ENCODE data around the gene MRPL10. TPM values are rescaled to one million over a fixed set of nuclear protein-coding genes. Genes with fewer than 3 reads are reported as not detected.
A peak's percentile ranks its signal among the peaks of the same experiment; 100 is the strongest.

MRPL10 gene
- total RNA-seq, 1 donor from 2014 or later: 36.4 TPM

DNA sequence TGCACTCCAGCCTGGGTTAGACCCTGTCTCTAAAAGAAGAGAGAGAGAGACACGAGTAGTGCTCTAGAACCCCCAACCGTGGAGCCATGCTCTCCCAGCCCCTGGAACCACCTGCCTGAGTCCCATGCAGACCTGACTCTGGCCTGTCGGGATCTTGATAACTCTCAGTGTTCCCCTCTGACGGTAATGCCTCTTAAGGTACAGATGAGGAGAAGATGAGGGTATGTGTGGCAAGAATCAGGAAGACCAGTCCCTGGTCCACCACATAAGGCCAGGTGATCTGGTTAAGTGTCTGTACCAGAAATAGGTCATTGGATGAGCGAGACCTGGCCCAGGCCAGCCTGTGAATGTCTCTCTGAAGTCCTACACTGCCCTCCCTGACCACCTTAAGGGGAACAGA is 28.1 kb downstream of the MRPL10 start:
- Mint-ChIP-seq H3K4me3 (no peak overlapping the region), H3K4me1 (no peaks in the 10 kb centered on the region), H3K36me3 (ENCODE audit: low read depth) (peaks cover 17% of the 10 kb centered on the region), H3K27ac (no peak overlapping the region), H3K27me3 (no peaks in the 10 kb centered on the region), H3K9me3 (no peaks in the 10 kb centered on the region)
- DNase-seq (no peak), ATAC-seq (ENCODE audit: low read depth) (no peak)
- ChIA-PET CTCF (interaction anchor here (1.5 kb wide), 1 partner anchor 17 kb away, joined by 4 read pairs; no protein-coding TSS in a partner anchor), POLR2A (no interaction called here)
- intact Hi-C loops (cut with micrococcal nuclease): no loop called here
- TF ChIP-seq, protein P1, sequence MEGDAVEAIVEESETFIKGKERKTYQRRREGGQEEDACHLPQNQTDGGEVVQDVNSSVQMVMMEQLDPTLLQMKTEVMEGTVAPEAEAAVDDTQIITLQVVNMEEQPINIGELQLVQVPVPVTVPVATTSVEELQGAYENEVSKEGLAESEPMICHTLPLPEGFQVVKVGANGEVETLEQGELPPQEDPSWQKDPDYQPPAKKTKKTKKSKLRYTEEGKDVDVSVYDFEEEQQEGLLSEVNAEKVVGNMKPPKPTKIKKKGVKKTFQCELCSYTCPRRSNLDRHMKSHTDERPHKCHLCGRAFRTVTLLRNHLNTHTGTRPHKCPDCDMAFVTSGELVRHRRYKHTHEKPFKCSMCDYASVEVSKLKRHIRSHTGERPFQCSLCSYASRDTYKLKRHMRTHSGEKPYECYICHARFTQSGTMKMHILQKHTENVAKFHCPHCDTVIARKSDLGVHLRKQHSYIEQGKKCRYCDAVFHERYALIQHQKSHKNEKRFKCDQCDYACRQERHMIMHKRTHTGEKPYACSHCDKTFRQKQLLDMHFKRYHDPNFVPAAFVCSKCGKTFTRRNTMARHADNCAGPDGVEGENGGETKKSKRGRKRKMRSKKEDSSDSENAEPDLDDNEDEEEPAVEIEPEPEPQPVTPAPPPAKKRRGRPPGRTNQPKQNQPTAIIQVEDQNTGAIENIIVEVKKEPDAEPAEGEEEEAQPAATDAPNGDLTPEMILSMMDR (IDR thresholded peaks at IDR 0.05): no peak

DNA sequence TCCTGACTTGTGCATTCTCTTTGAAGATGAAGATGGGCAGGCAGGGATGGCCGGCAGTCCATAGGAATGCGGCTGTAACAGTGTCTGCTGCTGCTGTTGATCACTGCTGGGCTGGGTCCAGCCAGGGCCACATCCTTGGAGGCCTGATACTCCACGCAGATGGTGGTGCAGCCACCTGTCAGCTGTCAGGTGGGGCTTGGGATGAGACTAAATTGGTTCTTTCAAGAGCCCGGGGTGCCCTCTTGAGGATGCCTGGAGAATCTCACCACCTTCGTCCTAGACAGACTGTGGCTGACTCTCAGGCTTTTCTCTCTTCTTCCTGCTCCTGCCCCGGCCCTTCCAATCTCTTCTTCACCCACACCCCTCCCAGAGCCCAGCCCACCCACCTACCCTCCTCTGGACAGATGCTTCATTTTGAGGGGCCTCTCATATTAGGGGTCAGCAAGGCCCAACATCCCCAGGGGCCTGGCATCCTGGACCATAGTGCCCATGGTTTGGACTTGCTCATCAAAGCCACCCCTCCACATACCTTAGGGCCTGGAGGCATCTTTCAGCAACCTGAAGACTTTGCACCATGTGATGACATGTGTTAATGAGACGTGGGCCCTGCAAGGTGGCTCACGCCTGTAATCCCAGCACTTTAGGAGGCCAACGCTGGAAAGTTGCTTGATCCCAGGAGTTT is 28.9 kb downstream of the MRPL10 start:
- Mint-ChIP-seq H3K27me3 (peaks cover 4% of the 10 kb centered on the region), H3K4me1 (no peaks in the 10 kb centered on the region), H3K9me3 (no peaks in the 10 kb centered on the region), H3K4me3 (no peak overlapping the region), H3K36me3 (ENCODE audit: low read depth) (peaks cover 11% of the 10 kb centered on the region), H3K27ac (no peak overlapping the region)
- ChIA-PET POLR2A (interaction anchor here (0.6 kb wide), 1 partner anchor 121 kb away, joined by 3 read pairs; no protein-coding TSS in a partner anchor), CTCF (interaction anchor here (1.0 to 2.0 kb wide), 4 partner anchors 17 to 138 kb away, joined by 3 to 10 read pairs (median 6); no protein-coding TSS in a partner anchor)
- TF ChIP-seq, protein P1 (IDR thresholded peaks at IDR 0.05): no peak
- DNase-seq (peak; percentile 32), ATAC-seq (ENCODE audit: low read depth) (peak; percentile 83)
- intact Hi-C loops (cut with micrococcal nuclease): loop anchor here (1.0 kb wide), 3 partner anchors 26 to 138 kb away; no protein-coding TSS in a partner anchor

DNA sequence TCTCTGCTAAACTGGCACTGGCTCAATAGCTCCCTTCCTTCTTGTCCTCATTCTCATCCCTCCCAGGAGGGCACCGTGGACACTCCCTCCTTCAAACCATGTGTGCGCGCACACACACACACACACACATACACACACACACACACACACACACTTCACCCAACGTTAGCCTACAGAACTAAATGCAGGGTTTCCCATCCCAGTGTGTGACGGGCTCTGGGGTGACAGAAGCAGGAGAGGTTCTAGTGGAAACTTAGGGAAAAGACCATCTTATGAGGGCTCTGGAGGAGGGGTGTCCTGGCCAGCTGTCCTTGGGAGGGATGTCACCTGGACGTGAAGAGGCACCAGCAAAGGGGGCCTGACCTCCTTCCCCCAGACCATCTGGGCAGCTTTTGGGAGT is 29.4 kb downstream of the MRPL10 start:
- no peaks in the 10 kb centered on the region for H3K9me3 Mint-ChIP-seq
- TF ChIP-seq, protein P1 (IDR thresholded peaks at IDR 0.05): no peak
- ChIA-PET CTCF (interaction anchor here (0.5 to 2.0 kb wide), 6 partner anchors 9 to 678 kb away, joined by 3 to 10 read pairs (median 5); no protein-coding TSS in a partner anchor), POLR2A (no interaction called here)
- H3K27me3 Mint-ChIP-seq: peaks cover 6% of the 10 kb centered on the region
- H3K27ac Mint-ChIP-seq: no peak overlapping the region
- DNase-seq (no peak), ATAC-seq (ENCODE audit: low read depth) (no peak)
- H3K36me3 Mint-ChIP-seq (ENCODE audit: low read depth): peaks cover 5% of the 10 kb centered on the region
- H3K4me3 Mint-ChIP-seq: no peak overlapping the region
- intact Hi-C loops (cut with micrococcal nuclease): loop anchor here (1.0 kb wide), 3 partner anchors 26 to 138 kb away; no protein-coding TSS in a partner anchor
- H3K4me1 Mint-ChIP-seq: no peaks in the 10 kb centered on the region

DNA sequence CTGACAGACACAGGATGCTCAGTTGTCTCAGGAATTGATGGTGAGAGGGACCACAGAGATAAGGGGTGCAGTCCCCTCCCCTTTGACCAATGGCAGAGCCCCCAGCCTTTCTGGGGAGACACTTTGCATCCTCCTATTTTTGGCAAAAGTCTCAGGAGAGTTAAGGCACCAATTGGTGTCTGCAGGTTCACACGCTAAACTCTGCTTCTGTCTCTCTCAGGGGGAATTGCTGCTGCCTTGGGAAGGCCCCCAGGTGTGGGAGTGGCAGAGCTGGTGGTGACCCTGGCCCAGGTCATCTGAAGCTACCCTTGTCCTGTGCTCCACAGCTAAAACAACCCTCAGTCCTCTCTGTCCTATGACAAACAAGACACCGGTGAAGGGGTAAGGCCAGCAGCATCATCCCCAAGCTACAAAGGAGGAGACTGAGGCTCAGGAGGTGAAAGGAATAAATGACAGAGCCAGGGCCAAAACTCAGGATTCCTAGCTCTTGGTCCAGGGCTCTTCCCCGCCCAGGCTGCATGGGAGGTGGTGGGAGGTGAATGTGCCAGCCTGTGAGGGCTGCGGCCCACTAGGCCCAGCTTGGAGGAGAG is 30.1 kb downstream of the MRPL10 start:
- Mint-ChIP-seq H3K27ac (no peak overlapping the region), H3K36me3 (ENCODE audit: low read depth) (no peaks in the 10 kb centered on the region), H3K4me3 (no peak overlapping the region), H3K27me3 (peaks cover 6% of the 10 kb centered on the region), H3K9me3 (no peaks in the 10 kb centered on the region), H3K4me1 (no peaks in the 10 kb centered on the region)
- TF ChIP-seq, protein P1 (IDR thresholded peaks at IDR 0.05): no peak
- ChIA-PET POLR2A (no interaction called here), CTCF (interaction anchor here (1.0 to 2.0 kb wide), 4 partner anchors 9 to 137 kb away, joined by 4 to 10 read pairs (median 7); no protein-coding TSS in a partner anchor)
- DNase-seq (no peak), ATAC-seq (ENCODE audit: low read depth) (no peak)
- intact Hi-C loops (cut with micrococcal nuclease): no loop called here

DNA sequence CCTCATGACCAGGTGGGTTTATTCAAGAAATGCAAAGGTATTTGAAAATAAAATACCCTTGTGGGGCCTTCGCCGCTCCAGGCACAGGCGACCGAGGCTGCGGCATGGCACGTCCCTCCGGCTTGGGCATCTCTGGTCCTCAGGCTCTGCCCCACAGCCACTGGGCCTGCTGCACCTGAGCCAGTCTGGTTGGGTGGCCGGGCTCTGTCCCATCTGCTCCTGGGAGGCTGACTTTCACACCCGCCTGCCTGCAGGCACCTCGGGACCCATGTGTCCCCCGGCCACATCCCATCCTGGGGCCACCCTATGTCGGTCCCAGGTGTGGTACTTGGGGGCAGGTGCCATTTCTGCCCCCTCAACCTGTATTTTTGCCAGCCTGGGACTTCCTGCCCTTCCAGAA is 30.7 kb downstream of the MRPL10 start:
- TF ChIP-seq, protein P1 (IDR thresholded peaks at IDR 0.05): no peak
- ChIA-PET POLR2A (no interaction called here), CTCF (interaction anchor here (2.0 kb wide), 1 partner anchor 136 kb away, joined by 10 read pairs; no protein-coding TSS in a partner anchor)
- intact Hi-C loops (cut with micrococcal nuclease): no loop called here
- Mint-ChIP-seq H3K27me3 (peaks cover 6% of the 10 kb centered on the region), H3K9me3 (no peaks in the 10 kb centered on the region), H3K36me3 (ENCODE audit: low read depth) (no peaks in the 10 kb centered on the region), H3K4me3 (no peak overlapping the region), H3K4me1 (no peaks in the 10 kb centered on the region), H3K27ac (no peak overlapping the region)
- ATAC-seq (ENCODE audit: low read depth) (no peak), DNase-seq (no peak)

Data from activated B cell treated with CpG ODN at 0.5 μM for 24 hours (primary cell).